ENCODE results near the gene CD74.

DNA sequence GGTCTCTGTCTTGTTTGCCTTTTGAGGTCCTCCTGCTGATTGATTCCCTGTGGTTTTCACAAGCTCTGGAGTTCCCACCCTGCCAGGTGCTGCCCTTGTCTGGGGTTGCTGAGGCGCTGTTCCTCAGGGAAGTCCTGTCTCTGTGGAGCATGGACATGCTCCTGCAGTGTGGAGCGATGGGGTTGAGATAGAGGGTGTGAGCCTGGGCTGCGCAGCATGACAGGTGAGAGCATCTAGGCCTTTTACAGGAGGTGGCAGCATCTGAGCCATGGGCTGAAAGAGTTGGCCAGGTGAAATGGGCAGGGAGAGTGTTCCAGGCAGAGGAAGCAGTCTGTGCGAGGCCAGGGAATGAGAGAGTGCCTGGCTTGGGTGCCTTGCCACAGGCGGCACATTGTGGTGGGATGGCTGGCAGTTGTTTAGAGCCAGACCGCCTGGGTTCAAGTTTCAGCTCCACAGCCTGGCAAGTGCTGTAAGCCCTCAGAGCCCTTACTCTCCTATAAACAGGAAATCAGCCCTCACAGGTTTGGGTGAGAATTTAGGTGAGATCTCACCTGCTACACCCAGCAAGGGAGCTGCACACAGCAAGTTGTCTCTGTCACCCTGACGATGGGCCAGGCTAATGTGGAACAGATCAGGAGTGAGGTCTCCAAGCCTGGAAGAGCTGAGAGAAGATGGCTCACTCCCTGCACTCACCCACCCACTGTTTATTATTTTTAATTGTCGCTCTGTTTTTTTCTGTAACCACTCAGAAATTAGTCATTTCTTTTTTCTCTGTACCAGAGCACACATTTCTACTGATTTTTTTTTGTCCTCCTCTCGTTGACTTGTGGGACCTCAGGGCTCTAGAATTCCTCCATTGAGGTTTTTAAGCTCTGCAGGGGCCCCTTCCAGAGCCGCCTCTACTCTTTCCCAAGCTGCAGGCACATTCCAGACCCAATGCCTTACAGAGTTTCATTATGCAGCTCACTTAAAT lies 35.6 kb downstream of the CD74 start:
- TF ChIP-seq, protein P1, sequence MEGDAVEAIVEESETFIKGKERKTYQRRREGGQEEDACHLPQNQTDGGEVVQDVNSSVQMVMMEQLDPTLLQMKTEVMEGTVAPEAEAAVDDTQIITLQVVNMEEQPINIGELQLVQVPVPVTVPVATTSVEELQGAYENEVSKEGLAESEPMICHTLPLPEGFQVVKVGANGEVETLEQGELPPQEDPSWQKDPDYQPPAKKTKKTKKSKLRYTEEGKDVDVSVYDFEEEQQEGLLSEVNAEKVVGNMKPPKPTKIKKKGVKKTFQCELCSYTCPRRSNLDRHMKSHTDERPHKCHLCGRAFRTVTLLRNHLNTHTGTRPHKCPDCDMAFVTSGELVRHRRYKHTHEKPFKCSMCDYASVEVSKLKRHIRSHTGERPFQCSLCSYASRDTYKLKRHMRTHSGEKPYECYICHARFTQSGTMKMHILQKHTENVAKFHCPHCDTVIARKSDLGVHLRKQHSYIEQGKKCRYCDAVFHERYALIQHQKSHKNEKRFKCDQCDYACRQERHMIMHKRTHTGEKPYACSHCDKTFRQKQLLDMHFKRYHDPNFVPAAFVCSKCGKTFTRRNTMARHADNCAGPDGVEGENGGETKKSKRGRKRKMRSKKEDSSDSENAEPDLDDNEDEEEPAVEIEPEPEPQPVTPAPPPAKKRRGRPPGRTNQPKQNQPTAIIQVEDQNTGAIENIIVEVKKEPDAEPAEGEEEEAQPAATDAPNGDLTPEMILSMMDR (IDR thresholded peaks at IDR 0.05): no peak
- no peak for TF ChIP-seq POLR2A (IDR thresholded peaks at IDR 0.05)

Measured in esophagus squamous epithelium (tissue), 4 donors.